SIG-M5 treated with dmso at 0.1 percent for 504 hours (cell line): ENCODE results near the gene FAM3B.
"Not testable (repeated sequence)": the region's sequence is repeated elsewhere in the genome, so short reads cannot be mapped to it uniquely, and the experiment has no call there.

Source experiments
- DNase-seq: peaks from one replicate; lab custom pipeline; 2025; ENCODE audit not compliant: unreplicated experiment; lab: John Stamatoyannopoulos, UW

FAM3B gene

DNA sequence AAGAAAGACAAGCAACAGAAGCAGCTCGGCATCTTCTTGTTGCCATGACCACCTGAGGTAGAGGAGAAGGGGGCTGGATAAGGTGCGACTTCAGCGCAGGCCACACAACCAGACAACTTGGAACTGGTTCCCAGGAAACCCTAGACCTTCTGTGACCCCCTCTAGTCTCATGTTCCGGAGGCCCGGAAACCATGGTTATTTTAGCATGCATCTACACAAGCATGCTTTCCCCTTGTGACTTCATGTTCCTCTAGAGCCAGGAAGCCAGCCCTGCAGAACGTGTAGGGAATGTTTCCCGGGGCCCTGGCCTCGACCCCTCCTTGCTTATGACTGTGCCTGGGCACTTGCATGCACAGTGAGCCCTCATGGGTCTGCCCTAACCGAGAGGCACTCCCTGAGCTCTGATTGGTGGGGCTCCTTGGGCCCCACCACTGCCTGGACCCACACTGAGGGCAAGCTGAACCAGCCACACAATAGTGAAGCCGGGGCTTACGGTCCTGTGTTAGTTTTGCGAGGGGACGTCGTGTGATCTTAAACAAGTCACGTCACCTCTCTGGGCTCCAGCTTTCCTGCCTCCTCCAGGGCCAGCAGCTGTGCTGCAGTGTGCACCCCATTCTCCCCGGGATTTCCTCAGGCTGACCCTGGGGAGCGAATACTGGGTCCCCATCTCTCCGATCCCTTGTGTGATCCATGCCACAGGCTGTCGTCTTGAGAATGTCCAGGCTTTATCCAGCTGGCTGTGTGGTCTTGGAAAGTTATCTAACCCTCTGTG lies 33.2 kb downstream of the FAM3B start:
- DNase-seq, result no peak

- DNase-seq, result no peak
Measured at GRCh38 chr21:41350436-41351155, 34.0 kb downstream of the FAM3B start.

DNA sequence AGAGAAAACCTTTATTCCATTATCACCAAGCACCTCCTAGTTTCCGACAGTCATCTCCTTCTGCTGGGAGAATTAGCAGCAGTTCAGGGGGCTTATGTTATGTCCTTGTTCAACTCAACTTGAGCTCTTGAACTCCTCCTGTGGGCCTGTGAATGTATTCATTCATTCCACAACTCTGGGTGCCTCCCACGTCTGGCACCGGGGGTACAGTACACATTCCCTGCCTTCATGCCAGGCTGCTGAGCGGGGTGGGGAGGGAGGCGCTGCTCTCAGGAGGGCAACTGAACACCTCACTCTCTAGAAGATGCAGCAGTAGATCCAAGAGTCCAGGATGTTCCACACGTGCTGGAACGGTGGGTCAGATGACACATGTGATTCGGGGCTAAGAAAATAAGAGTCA lies 40.9 kb downstream of the FAM3B start:
- DNase-seq, result no peak

DNA sequence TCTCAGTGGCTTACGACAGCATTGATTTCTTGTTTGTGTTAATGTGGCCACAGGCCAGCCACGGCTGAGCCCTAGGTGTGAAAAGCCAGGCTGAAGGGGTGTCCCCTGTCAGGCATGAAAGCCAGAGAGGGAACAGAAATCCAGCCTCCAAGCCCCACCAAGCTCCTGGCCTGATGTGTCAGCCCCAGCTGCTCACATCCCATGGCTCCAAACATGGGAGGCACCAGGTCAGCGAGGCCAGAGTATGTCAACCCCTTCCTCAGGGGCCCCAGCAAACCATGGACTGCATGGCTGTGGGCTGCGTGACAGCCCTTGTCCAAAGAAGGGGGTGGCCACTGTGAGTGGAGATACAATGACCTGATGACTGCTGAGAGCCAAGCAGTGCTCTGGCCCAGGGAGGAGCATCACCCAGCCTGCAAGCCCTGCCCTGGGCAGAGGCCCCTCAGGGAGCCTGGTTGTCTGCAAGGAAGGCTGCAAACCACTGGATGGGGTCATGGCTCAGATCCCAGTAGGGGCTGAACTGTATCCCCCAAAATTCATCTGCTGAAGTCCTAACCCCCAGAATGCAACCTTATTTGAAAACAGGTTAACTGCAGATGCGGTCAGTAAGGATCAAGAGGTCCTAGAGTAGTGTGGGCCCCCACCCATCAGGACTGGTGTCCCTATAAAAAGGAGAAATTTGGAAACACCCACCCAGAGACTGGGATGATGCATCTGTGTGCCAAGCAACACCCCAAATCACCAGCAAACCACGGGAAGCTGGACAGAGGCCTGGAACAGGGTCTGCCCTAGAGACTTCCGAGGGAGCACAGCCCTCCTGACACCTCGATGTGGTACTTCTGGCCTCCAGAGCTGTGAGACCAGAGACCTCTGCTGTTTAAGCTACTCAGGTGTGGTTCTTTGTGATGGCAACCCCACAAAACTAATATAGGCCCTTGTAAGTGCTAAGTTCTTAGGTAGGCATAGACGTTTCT lies 41.9 kb downstream of the FAM3B start:
- no peak for DNase-seq

GRCh38 chr21:41359286-41359685 lies 42.7 kb downstream of the FAM3B start:
- no peak for DNase-seq

DNA sequence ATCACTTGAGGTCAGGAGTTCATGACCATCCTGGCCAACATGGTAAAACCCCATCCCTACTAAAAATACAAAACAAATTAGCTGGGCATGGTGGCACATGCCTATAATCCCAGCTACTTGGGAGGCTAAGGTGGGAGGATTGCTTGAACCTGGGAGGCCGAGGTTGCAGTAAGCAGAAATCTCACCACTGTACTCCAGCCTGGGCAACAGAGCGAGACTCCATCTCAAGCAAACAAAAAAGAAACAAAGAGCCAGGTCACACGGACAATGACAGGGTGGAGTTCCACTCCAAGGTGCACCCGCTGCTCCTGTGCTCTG lies 43.1 kb downstream of the FAM3B start:
- not testable (repeated sequence) for DNase-seq

- DNase-seq, result no peak
Measured at GRCh38 chr21:41360072-41360821, 43.6 kb downstream of the FAM3B start.

DNA sequence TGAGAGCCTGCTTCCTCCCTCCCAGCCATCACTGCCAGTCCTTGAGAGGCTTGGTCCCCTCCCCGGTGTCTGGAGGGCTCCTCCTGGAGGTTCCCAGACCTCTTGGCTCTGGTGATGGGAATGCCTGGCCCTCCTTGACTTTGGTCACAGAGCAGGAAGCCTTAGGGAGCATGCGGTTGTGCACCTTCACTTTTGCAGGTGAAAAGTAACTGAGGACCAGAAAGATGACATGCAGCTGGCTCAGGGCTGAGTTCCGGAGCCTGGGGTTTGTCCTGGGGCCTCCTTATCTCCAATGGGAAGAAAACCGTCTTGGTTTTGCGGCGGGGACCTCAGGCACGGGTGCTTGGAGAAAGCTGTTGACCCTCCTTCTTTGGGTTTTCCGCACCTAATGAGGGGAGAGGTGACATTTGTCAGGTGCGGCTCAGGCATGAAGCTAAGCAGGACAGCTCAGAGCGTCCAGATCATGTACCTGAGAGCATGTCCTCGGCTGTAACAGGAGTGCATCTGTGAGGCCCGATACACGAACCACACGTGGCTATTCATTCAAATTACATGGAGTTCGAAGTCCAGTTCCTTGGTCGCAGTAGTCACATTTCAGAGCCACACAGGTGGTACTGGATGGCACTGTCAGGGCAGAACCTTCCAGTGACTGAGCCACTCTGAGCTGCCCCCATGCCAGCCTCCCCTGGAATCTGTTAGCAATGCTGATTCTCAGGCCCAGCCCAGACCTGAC lies 44.6 kb downstream of the FAM3B start:
- no peak for DNase-seq

DNA sequence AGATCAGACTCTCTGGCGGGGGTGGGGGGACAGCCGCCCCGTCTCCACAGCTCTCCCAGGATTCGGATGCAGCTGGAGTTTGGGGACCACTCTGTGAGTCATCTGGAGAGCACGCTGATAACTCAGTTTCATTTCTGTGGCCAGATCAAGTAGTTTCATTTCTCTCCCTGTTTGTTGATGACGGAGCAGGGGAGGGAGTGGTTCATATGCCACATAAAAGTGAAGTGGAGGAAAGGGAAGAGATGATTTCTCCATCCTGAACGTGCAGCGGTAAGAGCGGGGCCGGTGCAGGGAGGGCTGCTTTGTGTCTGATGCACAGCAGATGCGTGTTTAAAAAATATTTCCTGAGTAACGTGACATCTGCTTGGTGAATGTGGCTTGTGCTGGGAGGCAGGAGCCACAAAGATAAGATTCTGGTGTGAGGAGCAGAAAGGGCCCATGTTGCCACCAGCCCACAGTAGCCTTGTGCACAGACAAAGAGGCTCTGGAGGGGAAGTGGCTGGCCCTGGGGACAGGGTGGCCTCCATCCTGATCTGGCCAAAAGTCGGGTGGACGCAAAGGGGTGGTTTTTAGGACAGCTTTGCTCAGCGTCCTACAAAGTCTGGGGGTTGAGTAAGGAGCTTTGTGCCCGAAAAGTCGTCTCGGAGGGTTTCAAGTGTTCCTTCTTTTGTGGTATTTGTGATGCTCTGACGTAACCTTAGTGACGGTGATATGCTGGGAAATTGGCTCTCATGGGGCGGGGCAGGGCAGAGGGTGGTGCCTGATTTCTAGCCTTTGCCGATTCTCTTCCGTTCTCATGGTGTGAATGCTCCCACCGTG lies 45.4 kb downstream of the FAM3B start, which contains the start of gene MX2:
TSS of gene MX2 (plus strand) at position 242 of the 819 bp plus-strand sequence. CDS start 14,880 bp downstream, outside the sequence.
- peak; percentile 94 for DNase-seq

DNA sequence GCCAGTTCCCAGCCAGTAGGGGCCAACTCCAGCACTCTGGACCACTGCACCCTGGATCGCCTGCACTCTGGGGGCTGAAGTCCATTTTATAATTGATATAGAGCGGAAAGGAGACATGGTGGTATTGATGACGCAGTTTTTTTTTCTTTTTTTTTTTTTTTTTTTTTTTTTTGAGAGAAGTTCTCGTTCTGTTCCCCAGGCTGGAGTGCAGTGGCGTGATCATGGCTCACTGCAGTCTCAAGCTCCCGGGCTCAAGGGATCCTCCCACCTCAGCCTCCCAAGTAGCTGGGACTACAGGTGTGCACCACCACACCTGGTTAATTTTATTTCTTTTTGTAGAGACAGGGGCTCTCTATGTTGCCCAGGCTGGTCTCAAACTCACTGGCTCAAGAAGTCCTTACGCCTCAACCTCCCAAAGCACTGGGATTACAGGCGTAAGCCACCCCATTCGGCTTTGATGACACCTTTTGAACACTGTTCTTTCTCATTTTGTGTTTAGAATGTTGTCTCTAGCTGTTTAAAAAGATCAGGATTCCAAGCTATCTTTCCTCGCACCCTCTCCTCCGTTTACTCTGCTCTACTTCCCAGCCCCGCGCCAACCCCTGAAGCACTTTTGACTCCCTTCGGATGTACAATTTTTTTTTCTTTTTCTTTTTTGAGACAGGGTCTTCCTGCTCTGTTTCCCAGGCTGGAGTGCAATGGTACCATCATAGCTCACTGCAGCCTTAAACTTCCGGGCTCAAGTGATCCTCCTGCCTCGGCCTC lies 46.2 kb downstream of the FAM3B start:
- DNase-seq, result no peak

GRCh38 chr21:41363370-41364270 lies 47.0 kb downstream of the FAM3B start:
- DNase-seq, result no peak

DNA sequence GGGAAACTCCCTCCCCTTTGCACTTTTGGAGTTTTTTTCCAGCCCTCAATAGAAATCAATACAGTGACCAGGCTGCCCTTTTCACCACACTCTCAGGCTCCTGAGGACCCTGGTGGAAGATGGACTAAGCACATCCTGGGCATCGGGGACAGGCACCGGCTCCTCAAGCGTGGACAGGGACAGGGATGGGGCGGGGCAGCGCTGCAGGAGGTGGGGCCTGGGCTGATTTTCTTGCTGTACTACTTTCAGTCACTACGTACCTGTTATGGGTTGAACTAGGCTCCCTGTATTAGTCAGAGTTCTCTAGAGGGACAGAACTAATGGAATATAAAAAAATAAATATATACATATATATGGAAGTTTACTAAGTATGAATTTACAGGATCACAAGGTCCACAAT lies 47.7 kb downstream of the FAM3B start:
- no peak for DNase-seq

GRCh38 chr21:41365377-41366107 lies 48.9 kb downstream of the FAM3B start:
- DNase-seq, result no peak

DNA sequence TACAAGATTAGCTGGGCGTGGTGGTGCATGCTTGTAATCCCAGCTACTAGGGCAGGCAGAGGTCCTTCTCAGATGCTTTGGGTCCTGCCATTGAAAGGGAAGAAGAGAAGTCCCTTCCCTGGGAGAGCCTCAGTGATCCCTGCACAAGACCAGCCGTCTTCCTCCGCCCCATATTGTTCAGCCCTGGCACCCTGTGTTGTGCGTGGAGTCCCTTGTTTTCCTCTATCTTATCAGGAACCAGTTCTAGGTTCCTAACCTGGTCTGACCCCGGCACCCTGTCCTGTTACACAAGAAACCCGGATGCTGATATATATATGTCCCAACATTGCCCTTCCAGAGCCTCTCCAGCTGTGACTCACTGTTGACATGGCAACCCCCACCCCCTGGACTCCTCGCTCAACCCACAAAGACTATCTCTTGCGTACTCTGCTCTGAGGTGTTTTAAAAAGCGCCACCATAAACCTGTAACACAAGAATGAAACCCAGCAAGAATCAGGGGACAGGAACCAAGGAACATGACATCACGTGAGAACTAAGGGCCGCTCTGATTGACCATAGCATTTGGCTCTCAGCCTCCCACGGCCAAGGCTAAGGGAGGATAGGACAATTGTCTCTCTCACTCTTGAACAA lies 50.0 kb downstream of the FAM3B start:
- peak; percentile 99 for DNase-seq

- no peak for DNase-seq
Measured at GRCh38 chr21:41367301-41367944, 50.8 kb downstream of the FAM3B start.
